Natural killer cell (primary cell): Measurements from ENCODE around the gene SLC4A5. TPM values are rescaled to one million over a fixed set of nuclear protein-coding genes. Genes with fewer than 3 reads are reported as not detected.

Experiments used
- ATAC-seq, 3 donors: fragments of 150-1000 bp in 2 of 3; fragments of 200-7000 bp in 1 of 3; cut with Tn5 transposase; 1 replicate in 1 of 3; 2 replicates in 2 of 3; pipeline ENCODE4 v1.10.0; 2021; ENCODE audit warnings: mild to moderate bottlenecking in 2 of 3, moderate library complexity in 2 of 3
- DNase-seq, 2 donors: peaks; one replicate each; pipeline versions ENCODE4 v3.0.0 to v3.0.0-alpha.2; 2013 to 2021; ENCODE audit warnings: mixed read lengths in 1 of 2
- H3K27ac ChIP-seq: one replicate; pipeline ENCODE4 v1.5.1; 2013; ENCODE audit warnings: mild to moderate bottlenecking, low read length
- H3K27me3 ChIP-seq: one replicate; pipeline ENCODE4 v1.6.1; 2013; ENCODE audit warnings: low read length; ENCODE audit not compliant: control insufficient read depth, insufficient read depth
- H3K36me3 ChIP-seq: one replicate; pipeline ENCODE4 v1.6.1; 2013; ENCODE audit warnings: low read length; ENCODE audit not compliant: control insufficient read depth, insufficient read depth
- H3K4me1 ChIP-seq: one replicate; pipeline ENCODE4 v1.6.1; 2013; ENCODE audit warnings: low read length; ENCODE audit not compliant: control insufficient read depth, insufficient read depth
- H3K4me3 ChIP-seq: one replicate; pipeline ENCODE4 v1.5.1; 2013; ENCODE audit warnings: low read length
- H3K9me3 ChIP-seq: one replicate; pipeline ENCODE4 v1.6.1; 2013; ENCODE audit warnings: low read length; ENCODE audit not compliant: control insufficient read depth, insufficient read depth
- H3K27ac Mint-ChIP-seq, 2 donors: one replicate each; pipeline ENCODE4 v1.8.0; 2022; ENCODE audit warnings: mild to moderate bottlenecking in 2 of 2, mixed read lengths in 2 of 2, moderate library complexity in 1 of 2
- H3K27me3 Mint-ChIP-seq, 2 donors: one replicate each; pipeline ENCODE4 v1.8.0; 2022; ENCODE audit warnings: low read depth in 2 of 2, mixed read lengths in 2 of 2
- H3K36me3 Mint-ChIP-seq: one replicate; pipeline ENCODE4 v1.8.0; 2022; ENCODE audit warnings: mixed read lengths
- H3K4me1 Mint-ChIP-seq, 2 donors: one replicate each; pipeline ENCODE4 v1.8.0; 2022; ENCODE audit warnings: mixed read lengths in 2 of 2
- H3K4me3 Mint-ChIP-seq: one replicate; pipeline ENCODE4 v1.8.0; 2022; ENCODE audit warnings: mild to moderate bottlenecking, moderate library complexity, mixed read lengths
- H3K9me3 Mint-ChIP-seq, 2 donors: one replicate each; pipeline ENCODE4 v1.8.0; 2022; ENCODE audit warnings: mixed read lengths in 2 of 2
- CTCF ChIP-seq: fragments of 200-600 bp; IDR thresholded peaks from one replicate; pipeline ENCODE4 v1.8.0; 2022; ENCODE audit warnings: antibody characterized with exemption
- WGBS: methylation state at CpG from one replicate; pipeline ENCODE4 v1.1.7; 2013; ENCODE audit warnings: missing lambda C conversion rate; ENCODE audit not compliant: insufficient coverage; 5-methylcytosine and 5-hydroxymethylcytosine counted together
- intact Hi-C: fragments of 100-400 bp; cut with micrococcal nuclease; formaldehyde crosslinking; loops from one replicate; pipeline ENCODE4 v1.14.2; 2022
- total RNA-seq, 4 donors: library from RNA; stranded (reverse); fragments of 120-200 nt in 1 of 4; gene quantifications; one replicate each; pipeline versions ENCODE4 v1.2.3 to v1.2.4, GENCODE V29; 2013 to 2022

SLC4A5 gene
- total RNA-seq, 3 donors from 2014 or later (not counting 1 experiment from before 2014, with no cell fraction given): 5.3 to 8.4 (median 8.0) TPM

GRCh38 chr2:74281141-74281975, 61.9 kb downstream of the SLC4A5 start:
- DNase-seq: no peak
- TF ChIP-seq CTCF: no peak
- H3K27me3 Mint-ChIP-seq: peaks cover 0 to 6% of the 10 kb centered on the region in 2 donors
- H3K4me1 Mint-ChIP-seq: no peaks in the 10 kb centered on the region
- intact Hi-C loops: no loop called here
- no peak overlapping the region for H3K27ac ChIP-seq
- H3K4me3 ChIP-seq: no peak overlapping the region
- H3K9me3 ChIP-seq: no peaks in the 10 kb centered on the region
- H3K36me3 ChIP-seq: no peaks in the 10 kb centered on the region
- no peaks in the 10 kb centered on the region for H3K4me1 ChIP-seq
- no peak overlapping the region for H3K27ac Mint-ChIP-seq
- H3K4me3 Mint-ChIP-seq: no peak overlapping the region
- no peaks in the 10 kb centered on the region for H3K27me3 ChIP-seq
- H3K9me3 Mint-ChIP-seq: no peaks in the 10 kb centered on the region
- WGBS: 92% methylated on average over 7 of the region's 10 CpGs
- no peaks in the 10 kb centered on the region for H3K36me3 Mint-ChIP-seq
- no peak for ATAC-seq

- no peaks in the 10 kb centered on the region for H3K4me1 Mint-ChIP-seq
- Histone ChIP-seq H3K4me1 (no peaks in the 10 kb centered on the region), H3K36me3 (no peaks in the 10 kb centered on the region), H3K9me3 (no peaks in the 10 kb centered on the region), H3K4me3 (no peak overlapping the region), H3K27ac (no peak overlapping the region), H3K27me3 (no peaks in the 10 kb centered on the region)
- DNase-seq (no peak), ATAC-seq (no peak)
- H3K27ac Mint-ChIP-seq: no peak overlapping the region
- no peaks in the 10 kb centered on the region for H3K36me3 Mint-ChIP-seq
- peaks cover 0 to 6% of the 10 kb centered on the region in 2 donors for H3K27me3 Mint-ChIP-seq
- no peak for TF ChIP-seq CTCF
- intact Hi-C loops: no loop called here
- H3K9me3 Mint-ChIP-seq: no peaks in the 10 kb centered on the region
- 86% methylated on average over 4 of the region's 4 CpGs for WGBS
- H3K4me3 Mint-ChIP-seq: no peak overlapping the region
These were observed 64.5 kb downstream of the SLC4A5 start for GRCh38 chr2:74278694-74279093.

GRCh38 chr2:74278176-74278575, 65.0 kb downstream of the SLC4A5 start:
- no peaks in the 10 kb centered on the region for H3K9me3 ChIP-seq
- DNase-seq: no peak
- peaks cover 0 to 6% of the 10 kb centered on the region in 2 donors for H3K27me3 Mint-ChIP-seq
- no peak overlapping the region for H3K4me3 ChIP-seq
- 95% methylated on average over 2 of the region's 2 CpGs for WGBS
- H3K27me3 ChIP-seq: no peaks in the 10 kb centered on the region
- no peak overlapping the region for H3K27ac Mint-ChIP-seq
- H3K4me1 Mint-ChIP-seq: no peaks in the 10 kb centered on the region
- no peak for TF ChIP-seq CTCF
- no peak for ATAC-seq
- H3K27ac ChIP-seq: no peak overlapping the region
- H3K4me1 ChIP-seq: no peaks in the 10 kb centered on the region
- no peak overlapping the region for H3K4me3 Mint-ChIP-seq
- intact Hi-C loops: no loop called here
- no peaks in the 10 kb centered on the region for H3K36me3 Mint-ChIP-seq
- H3K36me3 ChIP-seq: no peaks in the 10 kb centered on the region
- H3K9me3 Mint-ChIP-seq: no peaks in the 10 kb centered on the region

- no peaks in the 10 kb centered on the region for H3K27me3 ChIP-seq
- H3K4me3 ChIP-seq: no peak overlapping the region
- H3K36me3 ChIP-seq: no peaks in the 10 kb centered on the region
- no peak overlapping the region for H3K27ac ChIP-seq
- intact Hi-C loops: no loop called here
- Mint-ChIP-seq H3K27me3 (peaks cover 0 to 6% of the 10 kb centered on the region in 2 donors), H3K9me3 (no peaks in the 10 kb centered on the region), H3K36me3 (no peaks in the 10 kb centered on the region), H3K27ac (no peak overlapping the region), H3K4me1 (no peaks in the 10 kb centered on the region), H3K4me3 (no peak overlapping the region)
- ATAC-seq (no peak), DNase-seq (no peak)
- no peaks in the 10 kb centered on the region for H3K4me1 ChIP-seq
- WGBS: 72% methylated on average over 1 of the region's 1 CpG
- no peaks in the 10 kb centered on the region for H3K9me3 ChIP-seq
- TF ChIP-seq CTCF: no peak
These were observed 68.0 kb downstream of the SLC4A5 start for GRCh38 chr2:74275228-74275627.
